ENCODE data around the gene LYRM4. TPM values are rescaled to one million over a fixed set of nuclear protein-coding genes. Genes with fewer than 3 reads are reported as not detected.

LYRM4 gene
- total RNA-seq, 4 donors from 2014 or later: 8.4 to 20.1 (median 12.2) TPM

- H3K36me3 ChIP-seq: no peaks in the 10 kb centered on the region
- no peak overlapping the region for H3K4me3 ChIP-seq
- TF ChIP-seq POLR2A (IDR thresholded peaks at IDR 0.05): no peak
- TF ChIP-seq CTCF (IDR thresholded peaks at IDR 0.05 in 4 of 5, conservative IDR thresholded peaks at IDR 0.05 in 1 of 5): no peak
- H3K9me3 ChIP-seq: no peaks in the 10 kb centered on the region
- peaks cover 9 to 19% of the 10 kb centered on the region in 2 donors for H3K4me1 ChIP-seq
- H3K27me3 ChIP-seq: no peaks in the 10 kb centered on the region
- ATAC-seq: no peak
- H3K27ac ChIP-seq: no peak overlapping the region
- no peak for DNase-seq
- in situ Hi-C loops (cut with MboI; ENCODE audit: low sequenced_read_pairs in 4 of 4) (no loop called here), intact Hi-C loops (cut with DNase I; ENCODE audit: low total_unique reads) (no loop called here)
These were observed 61.0 kb downstream of the LYRM4 start for GRCh38 chr6:5199702-5200101.

- no peak overlapping the region for H3K27ac ChIP-seq
- no peak for ATAC-seq
- intact Hi-C loops (cut with DNase I; ENCODE audit: low total_unique reads): no loop called here
- H3K4me1 ChIP-seq: peaks cover 6 to 16% of the 10 kb centered on the region in 2 donors
- H3K9me3 ChIP-seq: no peaks in the 10 kb centered on the region
- no peak for TF ChIP-seq CTCF (IDR thresholded peaks at IDR 0.05 in 4 of 5, conservative IDR thresholded peaks at IDR 0.05 in 1 of 5)
- in situ Hi-C loops (cut with MboI; ENCODE audit: low sequenced_read_pairs in 4 of 4): no loop called here
- no peak for DNase-seq
- H3K4me3 ChIP-seq: no peak overlapping the region
- no peaks in the 10 kb centered on the region for H3K36me3 ChIP-seq
- H3K27me3 ChIP-seq: no peaks in the 10 kb centered on the region
These were observed 61.5 kb downstream of the LYRM4 start for GRCh38 chr6:5199283-5199682.

DNA sequence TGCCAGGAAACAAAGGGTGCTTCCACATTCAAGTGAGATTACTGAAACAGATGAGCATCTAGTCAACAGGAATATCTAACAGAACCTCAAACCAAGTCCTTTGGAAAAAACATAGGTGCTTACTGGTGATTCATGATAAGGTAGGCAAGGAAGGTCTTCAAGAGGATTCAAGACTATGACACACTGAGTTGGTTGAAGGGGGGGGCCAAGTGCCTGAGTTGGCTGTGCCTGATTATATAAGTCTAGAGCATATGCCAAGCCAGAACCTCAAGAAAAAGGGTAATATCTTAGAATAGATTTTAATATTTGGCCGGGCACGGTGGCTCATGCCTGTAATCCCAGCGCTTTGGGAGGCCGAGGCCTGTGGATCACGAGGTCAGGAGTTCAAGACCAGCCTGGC, 63.7 kb downstream of the LYRM4 start:
- Histone ChIP-seq H3K27ac (no peak overlapping the region), H3K27me3 (no peaks in the 10 kb centered on the region), H3K4me3 (no peak overlapping the region), H3K36me3 (no peaks in the 10 kb centered on the region), H3K9me3 (no peaks in the 10 kb centered on the region), H3K4me1 (peaks cover 11 to 12% of the 10 kb centered on the region in 2 donors)
- intact Hi-C loops (cut with DNase I; ENCODE audit: low total_unique reads) (no loop called here), in situ Hi-C loops (cut with MboI; ENCODE audit: low sequenced_read_pairs in 4 of 4) (no loop called here)
- TF ChIP-seq CTCF (IDR thresholded peaks at IDR 0.05 in 4 of 5, conservative IDR thresholded peaks at IDR 0.05 in 1 of 5): no peak
- no peak for TF ChIP-seq POLR2A (IDR thresholded peaks at IDR 0.05)
- ATAC-seq (no peak), DNase-seq (no peak)

DNA sequence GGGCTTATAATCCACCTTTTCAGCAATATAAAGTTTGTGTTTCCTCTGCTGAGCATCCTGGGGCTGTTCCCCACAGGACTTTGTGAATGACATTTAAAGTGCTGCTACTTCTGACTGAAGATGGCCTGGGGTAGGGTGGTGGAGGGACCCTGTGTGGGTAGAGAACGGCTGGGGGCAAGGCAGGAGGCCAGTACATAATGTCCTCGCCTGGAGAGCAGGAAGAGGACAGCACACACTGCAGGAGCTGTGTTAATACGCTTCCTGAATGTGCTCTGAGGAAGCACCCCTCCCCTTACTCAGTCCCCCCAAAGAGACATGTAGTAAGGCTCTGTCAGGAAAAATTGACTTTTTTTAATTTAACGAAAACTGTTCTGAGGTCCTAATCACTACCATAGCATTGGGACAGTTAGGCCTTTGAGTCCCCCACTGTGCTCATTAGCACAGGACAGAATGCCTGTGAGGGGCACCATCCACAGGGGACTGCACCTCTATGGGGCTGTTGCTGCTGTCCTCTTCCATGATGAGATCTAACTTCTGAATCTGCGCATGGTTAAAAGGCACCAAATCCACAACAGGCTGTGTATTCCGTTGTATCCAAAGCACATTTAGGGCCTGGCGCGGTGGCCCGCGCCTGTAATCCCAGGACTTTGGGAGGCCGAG, 68.5 kb downstream of the LYRM4 start:
- in situ Hi-C loops (cut with MboI; ENCODE audit: low sequenced_read_pairs in 4 of 4) (no loop called here), intact Hi-C loops (cut with DNase I; ENCODE audit: low total_unique reads) (no loop called here)
- H3K27me3 ChIP-seq: no peaks in the 10 kb centered on the region
- no peak for TF ChIP-seq POLR2A (IDR thresholded peaks at IDR 0.05)
- no peak for TF ChIP-seq CTCF (IDR thresholded peaks at IDR 0.05 in 4 of 5, conservative IDR thresholded peaks at IDR 0.05 in 1 of 5)
- H3K4me3 ChIP-seq: no peak overlapping the region
- no peak overlapping the region for H3K27ac ChIP-seq
- DNase-seq: no peak
- H3K9me3 ChIP-seq: no peaks in the 10 kb centered on the region
- no peak for ATAC-seq
- peaks cover 4 to 5% of the 10 kb centered on the region in 2 donors for H3K4me1 ChIP-seq
- H3K36me3 ChIP-seq: no peaks in the 10 kb centered on the region

GRCh38 chr6:5191722-5192121, 69.0 kb downstream of the LYRM4 start:
- in situ Hi-C loops (cut with MboI; ENCODE audit: low sequenced_read_pairs in 4 of 4) (no loop called here), intact Hi-C loops (cut with DNase I; ENCODE audit: low total_unique reads) (no loop called here)
- no peak for ATAC-seq
- H3K27me3 ChIP-seq: no peaks in the 10 kb centered on the region
- no peaks in the 10 kb centered on the region for H3K36me3 ChIP-seq
- H3K9me3 ChIP-seq: no peaks in the 10 kb centered on the region
- DNase-seq: no peak
- no peak overlapping the region for H3K4me3 ChIP-seq
- TF ChIP-seq POLR2A (IDR thresholded peaks at IDR 0.05) (no peak), CTCF (IDR thresholded peaks at IDR 0.05 in 4 of 5, conservative IDR thresholded peaks at IDR 0.05 in 1 of 5) (no peak)
- no peak overlapping the region for H3K27ac ChIP-seq
- H3K4me1 ChIP-seq: peaks cover 4 to 5% of the 10 kb centered on the region in 2 donors

All from gastrocnemius medialis (tissue), 4 donors.